NCI-H2029 (cell line): Measurements from ENCODE around the gene TCFL5.
A peak's percentile ranks its signal among the peaks of the same experiment; 100 is the strongest.

Experiments
- DNase-seq: peaks from one replicate; lab custom pipeline; 2025; lab: John Stamatoyannopoulos, UW

TCFL5 gene

GRCh38 chr20:62861726-62862336 lies at the start of gene TCFL5:
Gene TCFL5 (minus strand): TSS chr20:62861822. CDS start chr20:62861670, 152 bp downstream.
- peak; percentile 74 for DNase-seq

- no peak for DNase-seq
Observed at GRCh38 chr20:62910777-62911497, 49.3 kb upstream of the TCFL5 start.

- no peak for DNase-seq
Observed at GRCh38 chr20:62910217-62910766, 48.7 kb upstream of the TCFL5 start.

- DNase-seq = peak; percentile 61
Observed at GRCh38 chr20:62908971-62909791, 47.6 kb upstream of the TCFL5 start.

- DNase-seq = no peak
Observed at GRCh38 chr20:62907384-62908317, 46.0 kb upstream of the TCFL5 start.

GRCh38 chr20:62906647-62907375 lies 45.2 kb upstream of the TCFL5 start:
- DNase-seq = no peak

- DNase-seq = no peak
Observed at GRCh38 chr20:62906209-62906608, 44.6 kb upstream of the TCFL5 start.

- DNase-seq = no peak
Observed at GRCh38 chr20:62905536-62906117, 44.0 kb upstream of the TCFL5 start.

- DNase-seq = no peak
Observed at GRCh38 chr20:62902926-62903615, 41.4 kb upstream of the TCFL5 start.

GRCh38 chr20:62901891-62902290 lies 40.3 kb upstream of the TCFL5 start:
- DNase-seq = no peak

GRCh38 chr20:62900692-62901584 lies 39.3 kb upstream of the TCFL5 start:
- DNase-seq = peak; percentile 71

- DNase-seq = peak; percentile 70
Observed at GRCh38 chr20:62900052-62900691, 38.5 kb upstream of the TCFL5 start.

- DNase-seq = no peak
Observed at GRCh38 chr20:62899633-62900051, 38.0 kb upstream of the TCFL5 start.

- DNase-seq = no peak
Observed at GRCh38 chr20:62898970-62899632, 37.5 kb upstream of the TCFL5 start.

GRCh38 chr20:62898093-62898964 lies 36.7 kb upstream of the TCFL5 start:
- DNase-seq = no peak

- no peak for DNase-seq
Observed at GRCh38 chr20:62897666-62898065, 36.0 kb upstream of the TCFL5 start.

GRCh38 chr20:62896526-62896925 lies 34.9 kb upstream of the TCFL5 start:
- peak; percentile 48 for DNase-seq
